Measurements from ENCODE around the gene SPATA2. TPM values are rescaled to one million over a fixed set of nuclear protein-coding genes. Genes with fewer than 3 reads are reported as not detected.
"Not testable (repeated sequence)": the region's sequence is repeated elsewhere in the genome, so short reads cannot be mapped to it uniquely, and the experiment has no call there.

Gene SPATA2
- total RNA-seq, 2 experiments from 2014 or later = 7.9 to 8.6 TPM

DNA sequence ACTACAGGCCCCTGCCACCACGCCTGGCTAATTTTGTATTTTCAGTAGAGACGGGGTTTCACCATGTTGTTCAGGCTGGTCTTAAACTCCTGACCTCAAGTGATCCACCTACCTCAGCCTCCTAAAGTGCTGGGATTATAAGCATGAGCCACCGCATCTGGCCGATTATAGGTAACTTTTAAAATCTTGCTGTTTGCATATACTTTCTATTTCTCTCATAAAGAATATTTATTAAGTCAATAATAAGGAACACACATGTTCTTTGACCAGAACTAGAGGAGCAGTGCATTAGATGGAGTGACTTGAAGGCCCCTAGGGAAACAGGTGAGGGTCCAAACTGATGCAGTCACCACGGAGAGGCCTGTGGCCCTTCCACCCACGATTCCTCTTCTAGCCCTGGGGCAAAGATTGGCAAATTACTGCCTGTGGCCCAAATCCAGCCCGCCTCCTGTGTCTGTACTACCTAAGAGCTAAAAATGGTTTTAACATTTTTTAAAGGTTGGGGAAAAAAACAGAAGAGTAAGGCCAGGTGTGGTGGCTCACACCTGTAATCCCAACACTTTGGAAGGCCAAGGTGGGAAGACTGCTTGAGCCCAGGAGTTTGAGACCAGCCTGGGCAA, 19.7 kb downstream of the SPATA2 start:
- H3K9me3 Mint-ChIP-seq, H3K4me3 Mint-ChIP-seq, H3K27ac Mint-ChIP-seq, CTCF ChIA-PET, H3K27me3 Mint-ChIP-seq, POLR2A ChIA-PET, DNase-seq, H3K36me3 Mint-ChIP-seq: not testable (repeated sequence)
- H3K4me1 Mint-ChIP-seq (ENCODE audit: low read depth) = peaks cover 32% of the 10 kb centered on the region
- intact Hi-C loops (cut with micrococcal nuclease) = loop anchor here (2.0 kb wide), 2 partner anchors 19 to 285 kb away; partner anchors contain the start of gene SPATA2

- Mint-ChIP-seq H3K9me3 (no peaks in the 10 kb centered on the region), H3K4me1 (ENCODE audit: low read depth) (peaks cover 32% of the 10 kb centered on the region), H3K27ac (peak overlapping the region; percentile 87), H3K36me3 (peaks cover 2% of the 10 kb centered on the region), H3K27me3 (no peaks in the 10 kb centered on the region), H3K4me3 (peak overlapping the region; percentile 6)
- POLR2A ChIA-PET = interaction anchor here (1.6 kb wide), 1 partner anchor 22 kb away, joined by 7 read pairs; the partner anchor contains the start of gene SPATA2
- DNase-seq = peak; percentile 72
- CTCF ChIA-PET = interaction anchor here (0.9 to 1.6 kb wide), 5 partner anchors 20 to 354 kb away, joined by 3 to 7 read pairs (median 3); no protein-coding TSS in a partner anchor
- intact Hi-C loops (cut with micrococcal nuclease) = loop anchor here (2.0 to 5.0 kb wide), 3 partner anchors 21 to 283 kb away; partner anchors contain the start of gene SPATA2
Observed at GRCh38 chr20:49894073-49894470, 21.3 kb downstream of the SPATA2 start.

DNA sequence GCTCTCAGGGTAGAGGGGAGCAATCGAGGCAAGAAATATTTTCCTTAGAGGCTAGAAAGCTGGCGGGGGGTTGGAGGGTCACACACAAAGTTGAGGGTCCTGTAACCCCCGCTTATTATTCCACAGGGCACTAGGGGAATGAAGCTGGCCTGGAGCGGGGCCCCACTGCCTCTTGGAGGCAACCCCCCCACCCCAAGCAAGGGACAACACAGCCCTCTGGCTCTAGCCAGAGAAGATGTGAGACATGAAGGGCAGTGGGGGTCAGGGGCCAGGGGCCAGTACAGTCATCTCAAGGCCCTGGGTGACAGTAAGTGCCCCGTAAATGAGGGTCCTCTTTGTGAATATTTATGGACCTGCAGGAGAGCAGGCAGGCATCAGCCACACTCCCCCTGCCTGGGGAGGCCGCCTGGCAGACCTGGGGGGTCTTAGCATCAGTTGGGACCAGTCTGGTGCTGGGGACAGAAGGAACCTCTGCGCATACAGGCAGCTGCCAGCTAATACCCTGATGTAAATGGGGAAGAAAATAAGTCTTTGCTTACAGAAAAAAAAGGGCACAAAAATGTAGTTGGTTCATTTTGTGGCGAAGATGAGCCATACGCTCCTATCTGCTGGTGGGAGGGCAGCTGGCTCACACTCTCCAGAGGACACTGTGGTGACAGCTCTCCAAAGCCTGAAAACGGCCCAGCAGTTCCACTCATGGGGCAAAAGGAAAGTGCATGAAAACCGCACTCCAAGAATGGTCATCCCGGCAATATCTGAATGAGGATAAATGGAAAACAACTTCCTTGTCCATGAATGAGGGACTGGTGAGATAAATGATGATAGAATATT, 21.9 kb downstream of the SPATA2 start:
- H3K4me1 Mint-ChIP-seq (ENCODE audit: low read depth) = peaks cover 32% of the 10 kb centered on the region
- ChIA-PET CTCF (interaction anchor here (0.6 to 1.8 kb wide), 8 partner anchors 21 to 603 kb away, joined by 3 to 7 read pairs (median 3); no protein-coding TSS in a partner anchor), POLR2A (interaction anchor here (1.2 to 1.6 kb wide), 2 partner anchors 10 to 23 kb away, joined by 3 to 7 read pairs; partner anchors contain the start of gene SPATA2)
- peaks cover 6% of the 10 kb centered on the region for H3K36me3 Mint-ChIP-seq
- no peaks in the 10 kb centered on the region for H3K27me3 Mint-ChIP-seq
- peak; percentile 81 for DNase-seq
- H3K9me3 Mint-ChIP-seq = no peaks in the 10 kb centered on the region
- peak overlapping the region; percentile 6 for H3K4me3 Mint-ChIP-seq
- H3K27ac Mint-ChIP-seq = peak overlapping the region; percentile 87
- intact Hi-C loops (cut with micrococcal nuclease) = loop anchor here (2.0 to 5.0 kb wide), 3 partner anchors 21 to 283 kb away; partner anchors contain the start of gene SPATA2

DNA sequence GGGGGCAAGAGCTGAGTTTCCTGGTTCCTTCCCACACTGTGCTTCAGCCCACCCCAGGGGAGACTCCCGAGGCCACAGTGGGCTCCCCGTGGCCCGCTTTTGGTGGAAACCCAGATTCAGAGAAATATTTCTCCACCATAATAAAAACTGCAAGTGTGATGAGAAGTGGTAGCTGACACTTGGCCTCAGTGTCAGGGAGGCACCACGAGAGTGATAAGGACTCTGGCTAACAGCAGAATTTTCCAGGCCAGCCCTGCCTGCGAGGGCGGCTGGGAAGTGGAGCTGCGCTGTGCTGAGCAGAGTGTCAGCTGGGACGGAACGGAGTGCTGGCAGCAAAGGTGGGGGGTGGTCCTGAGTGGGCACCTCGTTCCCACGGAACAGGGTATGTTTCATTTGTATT, 22.5 kb downstream of the SPATA2 start:
- intact Hi-C loops (cut with micrococcal nuclease) = loop anchor here (5.0 kb wide), 1 partner anchor 34 kb away; no protein-coding TSS in a partner anchor

DNA sequence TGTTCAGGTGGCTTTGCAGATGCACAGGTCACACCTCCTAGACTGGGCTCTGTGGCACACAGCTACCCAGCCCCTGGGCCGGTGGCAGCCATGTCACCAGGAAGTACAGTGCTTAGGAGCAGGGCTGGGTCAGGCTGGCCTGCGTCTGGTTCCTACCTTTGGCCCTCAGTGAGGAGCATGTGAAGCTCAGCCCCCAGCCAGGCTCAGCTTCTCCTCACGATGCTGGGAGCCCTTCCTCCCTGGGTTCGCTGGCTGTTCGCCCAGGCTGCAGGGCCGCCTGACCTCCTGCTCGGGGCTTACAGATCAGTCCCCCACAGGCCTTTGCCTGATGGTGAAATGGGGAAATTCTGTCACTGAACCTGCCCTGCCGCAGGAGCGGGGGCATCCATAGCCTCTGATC, 23.1 kb downstream of the SPATA2 start:
- no peak overlapping the region for H3K4me3 Mint-ChIP-seq
- peaks cover 35% of the 10 kb centered on the region for H3K4me1 Mint-ChIP-seq (ENCODE audit: low read depth)
- peak overlapping the region; percentile 87 for H3K27ac Mint-ChIP-seq
- intact Hi-C loops (cut with micrococcal nuclease) = loop anchor here (5.0 kb wide), 1 partner anchor 35 kb away; no protein-coding TSS in a partner anchor
- H3K27me3 Mint-ChIP-seq = no peaks in the 10 kb centered on the region
- no peak for DNase-seq
- POLR2A ChIA-PET = interaction anchor here (1.2 kb wide), 1 partner anchor 9 kb away, joined by 3 read pairs; no protein-coding TSS in a partner anchor
- H3K36me3 Mint-ChIP-seq = peaks cover 12% of the 10 kb centered on the region
- CTCF ChIA-PET = interaction anchor here (0.7 to 1.8 kb wide), 4 partner anchors 14 to 281 kb away, joined by 3 to 7 read pairs (median 4); no protein-coding TSS in a partner anchor
- no peaks in the 10 kb centered on the region for H3K9me3 Mint-ChIP-seq

More for the DNA sequence above, 22.5 kb downstream of the SPATA2 start:
- DNase-seq = no peak
- ChIA-PET POLR2A (interaction anchor here (1.2 to 1.6 kb wide), 2 partner anchors 10 to 23 kb away, joined by 3 to 7 read pairs; partner anchors contain the start of gene SPATA2), CTCF (interaction anchor here (0.6 to 1.8 kb wide), 7 partner anchors 21 to 604 kb away, joined by 3 to 7 read pairs (median 3); no protein-coding TSS in a partner anchor)
- peak overlapping the region; percentile 87 for H3K27ac Mint-ChIP-seq
- no peaks in the 10 kb centered on the region for H3K27me3 Mint-ChIP-seq
- no peaks in the 10 kb centered on the region for H3K9me3 Mint-ChIP-seq
- peak overlapping the region; percentile 2 for H3K4me3 Mint-ChIP-seq
- peaks cover 32% of the 10 kb centered on the region for H3K4me1 Mint-ChIP-seq (ENCODE audit: low read depth)
- H3K36me3 Mint-ChIP-seq = peaks cover 9% of the 10 kb centered on the region

GRCh38 chr20:49891476-49892110, 23.7 kb downstream of the SPATA2 start:
- CTCF ChIA-PET = interaction anchor here (0.6 to 8.4 kb wide), 4 partner anchors 15 to 281 kb away, joined by 3 to 77 read pairs (median 6); no protein-coding TSS in a partner anchor
- no peak for DNase-seq
- intact Hi-C loops (cut with micrococcal nuclease) = loop anchor here (5.0 kb wide), 1 partner anchor 36 kb away; no protein-coding TSS in a partner anchor
- no peaks in the 10 kb centered on the region for H3K9me3 Mint-ChIP-seq
- no peaks in the 10 kb centered on the region for H3K27me3 Mint-ChIP-seq
- no peak overlapping the region for H3K4me3 Mint-ChIP-seq
- POLR2A ChIA-PET = no interaction called here
- H3K36me3 Mint-ChIP-seq = peaks cover 13% of the 10 kb centered on the region
- H3K27ac Mint-ChIP-seq = peak overlapping the region; percentile 60
- H3K4me1 Mint-ChIP-seq (ENCODE audit: low read depth) = peaks cover 35% of the 10 kb centered on the region

- Mint-ChIP-seq H3K27ac (no peak overlapping the region), H3K4me3 (no peak overlapping the region), H3K4me1 (ENCODE audit: low read depth) (peaks cover 35% of the 10 kb centered on the region), H3K9me3 (no peaks in the 10 kb centered on the region), H3K27me3 (no peaks in the 10 kb centered on the region), H3K36me3 (peaks cover 13% of the 10 kb centered on the region)
- DNase-seq = no peak
- CTCF ChIA-PET = interaction anchor here (0.6 to 8.4 kb wide), 2 partner anchors 276 to 280 kb away, joined by 4 to 77 read pairs; no protein-coding TSS in a partner anchor
- intact Hi-C loops (cut with micrococcal nuclease) = loop anchor here (5.0 kb wide), 1 partner anchor 37 kb away; no protein-coding TSS in a partner anchor
- POLR2A ChIA-PET = no interaction called here
Observed at GRCh38 chr20:49890471-49891361, 24.6 kb downstream of the SPATA2 start.

DNA sequence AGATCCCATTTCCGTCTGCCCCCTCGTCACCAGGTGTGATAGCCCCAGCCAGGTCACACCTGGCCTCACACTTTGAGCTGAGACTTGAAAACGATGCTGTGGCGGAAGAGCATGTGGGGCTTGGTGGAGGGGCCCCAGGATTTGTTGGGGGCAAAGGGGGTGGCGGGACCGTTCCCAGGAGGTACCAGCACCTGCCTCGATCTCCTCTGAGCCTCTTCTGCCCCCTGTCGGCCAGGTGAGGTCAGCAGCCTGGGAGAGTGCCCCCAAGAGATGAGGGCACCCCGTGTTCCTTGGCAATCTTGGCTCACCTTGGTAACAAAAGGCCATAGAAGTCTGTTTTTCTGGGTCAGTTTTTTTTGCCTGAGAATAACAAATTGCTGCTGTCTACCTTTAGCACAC, 25.4 kb downstream of the SPATA2 start:
- H3K27me3 Mint-ChIP-seq = no peaks in the 10 kb centered on the region
- no peak overlapping the region for H3K27ac Mint-ChIP-seq
- POLR2A ChIA-PET = no interaction called here
- peaks cover 13% of the 10 kb centered on the region for H3K36me3 Mint-ChIP-seq
- no peaks in the 10 kb centered on the region for H3K9me3 Mint-ChIP-seq
- no peak overlapping the region for H3K4me3 Mint-ChIP-seq
- intact Hi-C loops (cut with micrococcal nuclease) = loop anchor here (5.0 kb wide), 1 partner anchor 37 kb away; no protein-coding TSS in a partner anchor
- DNase-seq = no peak
- H3K4me1 Mint-ChIP-seq (ENCODE audit: low read depth) = peaks cover 34% of the 10 kb centered on the region
- CTCF ChIA-PET = interaction anchor here (1.4 to 8.4 kb wide), 5 partner anchors 15 to 355 kb away, joined by 3 to 77 read pairs (median 5); no protein-coding TSS in a partner anchor

DNA sequence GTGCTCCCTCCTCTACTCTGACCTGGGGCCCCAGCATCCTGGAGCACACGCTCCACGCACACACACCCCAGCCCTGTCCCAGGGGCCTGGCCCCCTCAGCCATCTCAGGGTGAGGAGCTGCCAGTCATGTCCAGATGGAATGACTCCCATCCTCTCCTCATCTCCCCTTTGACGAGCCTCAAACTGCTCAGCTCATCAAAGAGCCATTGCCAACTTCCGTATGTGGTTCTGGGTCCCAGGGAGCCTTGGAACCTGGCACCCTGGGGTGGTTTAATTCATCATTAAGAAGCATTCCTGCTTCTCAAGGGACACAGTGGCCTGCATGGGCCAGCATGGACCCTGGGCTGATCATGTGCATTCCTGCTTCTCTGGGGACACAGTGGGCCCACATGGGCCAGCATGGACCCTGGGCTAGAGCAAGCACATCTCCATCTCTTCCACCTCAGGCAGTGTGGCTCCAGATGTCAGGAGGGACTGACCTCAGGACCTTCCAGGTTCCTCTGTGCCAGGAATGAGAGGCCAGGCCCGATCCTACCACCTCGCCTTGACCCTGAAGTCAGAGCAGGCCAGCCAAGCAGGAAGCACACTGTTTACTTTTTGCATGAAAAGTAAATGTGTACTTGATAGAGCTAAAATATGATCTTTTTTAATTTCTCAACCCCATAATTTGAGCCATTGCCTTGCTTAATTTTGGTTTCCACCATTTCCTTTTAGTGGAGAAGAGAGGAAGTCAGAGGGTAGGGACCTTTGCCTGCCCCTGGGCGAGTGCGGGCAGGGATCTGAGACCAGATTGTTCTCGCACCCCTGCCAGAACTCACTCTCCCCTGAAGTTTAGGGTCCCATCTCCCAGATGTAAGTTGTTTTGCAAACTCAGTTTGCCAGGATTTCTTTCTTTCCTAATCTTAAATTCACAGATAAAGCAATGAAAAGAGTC, 26.1 kb downstream of the SPATA2 start:
- H3K4me1 Mint-ChIP-seq (ENCODE audit: low read depth) = peaks cover 28% of the 10 kb centered on the region
- intact Hi-C loops (cut with micrococcal nuclease) = no loop called here
- no peaks in the 10 kb centered on the region for H3K27me3 Mint-ChIP-seq
- H3K36me3 Mint-ChIP-seq = peaks cover 16% of the 10 kb centered on the region
- no peak overlapping the region for H3K27ac Mint-ChIP-seq
- CTCF ChIA-PET = interaction anchor here (0.6 to 8.4 kb wide), 27 partner anchors 8 to 355 kb away, joined by 3 to 77 read pairs (median 4); no protein-coding TSS in a partner anchor
- POLR2A ChIA-PET = no interaction called here
- no peak overlapping the region for H3K4me3 Mint-ChIP-seq
- no peak for DNase-seq
- no peaks in the 10 kb centered on the region for H3K9me3 Mint-ChIP-seq
